Activated naive CD8-positive, alpha-beta T cell (primary cell): ENCODE results near the gene ASPG.

Experiments used
- H3K27ac Mint-ChIP-seq: one replicate; pipeline ENCODE4 v1.8.0; 2021; ENCODE audit warnings: mixed read lengths
- H3K27me3 Mint-ChIP-seq: one replicate; pipeline ENCODE4 v1.8.0; 2021; ENCODE audit warnings: mixed read lengths
- H3K36me3 Mint-ChIP-seq: one replicate; pipeline ENCODE4 v1.8.0; 2021; ENCODE audit warnings: mixed read lengths
- H3K4me1 Mint-ChIP-seq: one replicate; pipeline ENCODE4 v1.8.0; 2021; ENCODE audit warnings: low read depth, mixed read lengths
- H3K4me3 Mint-ChIP-seq: one replicate; pipeline ENCODE4 v1.8.0; 2021; ENCODE audit warnings: mild to moderate bottlenecking, mixed read lengths
- H3K9me3 Mint-ChIP-seq: one replicate; pipeline ENCODE4 v1.8.0; 2021; ENCODE audit warnings: low read depth, mixed read lengths

Gene ASPG

DNA sequence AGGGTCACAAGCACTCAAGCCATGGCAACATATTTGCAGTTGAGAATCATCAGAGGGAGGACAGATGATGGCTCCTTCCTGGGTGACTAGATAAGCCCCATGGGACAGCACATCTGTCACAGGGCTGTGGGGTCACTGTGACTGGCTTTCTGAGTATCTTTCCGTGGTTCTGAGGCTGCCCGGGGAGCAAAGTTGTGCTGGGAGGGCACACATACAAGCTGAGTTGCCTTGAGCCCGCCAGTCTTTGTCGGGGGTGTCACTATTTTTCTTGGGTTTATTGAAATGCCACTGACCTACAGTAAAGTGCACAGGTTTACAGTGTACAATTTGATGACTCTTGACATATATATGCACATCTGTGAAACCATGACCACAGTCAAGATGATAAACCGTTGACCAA lies 35.6 kb downstream of the ASPG start:
- Mint-ChIP-seq H3K9me3 (peaks cover 13% of the 10 kb centered on the region), H3K27ac (no peak overlapping the region), H3K4me1 (no peaks in the 10 kb centered on the region), H3K27me3 (peaks cover 12% of the 10 kb centered on the region), H3K4me3 (no peak overlapping the region), H3K36me3 (peaks cover 7% of the 10 kb centered on the region)

DNA sequence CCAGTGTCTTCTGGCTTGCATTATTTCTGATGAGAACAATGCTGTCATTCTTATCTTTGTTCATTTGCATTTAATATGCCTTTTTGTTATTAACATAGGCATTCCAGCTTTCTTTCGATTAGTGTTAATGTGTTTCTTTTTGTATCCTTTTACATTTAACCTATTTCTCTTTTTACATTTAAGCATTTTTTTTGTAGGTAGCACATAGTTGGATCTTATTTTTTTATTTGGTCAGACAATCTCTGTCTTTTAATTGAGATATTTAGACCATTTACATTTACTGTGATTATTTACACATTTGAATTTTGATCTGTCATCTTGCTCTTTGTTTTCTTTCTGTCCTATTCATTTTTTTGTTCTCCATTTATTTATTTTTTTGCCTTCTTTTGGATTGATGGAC lies 38.4 kb downstream of the ASPG start:
- peaks cover 9% of the 10 kb centered on the region for H3K36me3 Mint-ChIP-seq
- H3K4me1 Mint-ChIP-seq = no peaks in the 10 kb centered on the region
- H3K9me3 Mint-ChIP-seq = peaks cover 16% of the 10 kb centered on the region
- H3K27ac Mint-ChIP-seq = no peak overlapping the region
- H3K4me3 Mint-ChIP-seq = no peak overlapping the region
- peaks cover 19% of the 10 kb centered on the region for H3K27me3 Mint-ChIP-seq

DNA sequence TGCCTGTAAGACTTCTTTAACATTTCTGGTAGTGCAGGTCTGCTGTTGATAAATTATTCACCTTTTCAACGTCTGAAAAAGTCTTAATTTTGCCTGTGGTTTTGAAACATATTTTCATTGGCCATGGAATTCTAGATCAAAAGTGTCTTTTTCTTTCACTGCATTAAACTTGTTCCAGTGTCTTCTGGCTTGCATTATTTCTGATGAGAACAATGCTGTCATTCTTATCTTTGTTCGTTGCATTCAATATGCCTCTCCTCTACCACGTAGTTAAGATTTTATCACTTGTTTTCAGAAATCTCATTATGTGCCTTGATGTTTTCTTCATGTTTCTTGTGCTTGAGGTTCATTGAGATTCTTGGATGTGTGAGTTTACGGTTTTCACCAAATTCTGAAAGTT lies 39.5 kb downstream of the ASPG start:
- Mint-ChIP-seq H3K4me1 (no peaks in the 10 kb centered on the region), H3K9me3 (peaks cover 24% of the 10 kb centered on the region), H3K36me3 (peaks cover 16% of the 10 kb centered on the region), H3K4me3 (no peak overlapping the region), H3K27ac (no peak overlapping the region), H3K27me3 (peaks cover 26% of the 10 kb centered on the region)

DNA sequence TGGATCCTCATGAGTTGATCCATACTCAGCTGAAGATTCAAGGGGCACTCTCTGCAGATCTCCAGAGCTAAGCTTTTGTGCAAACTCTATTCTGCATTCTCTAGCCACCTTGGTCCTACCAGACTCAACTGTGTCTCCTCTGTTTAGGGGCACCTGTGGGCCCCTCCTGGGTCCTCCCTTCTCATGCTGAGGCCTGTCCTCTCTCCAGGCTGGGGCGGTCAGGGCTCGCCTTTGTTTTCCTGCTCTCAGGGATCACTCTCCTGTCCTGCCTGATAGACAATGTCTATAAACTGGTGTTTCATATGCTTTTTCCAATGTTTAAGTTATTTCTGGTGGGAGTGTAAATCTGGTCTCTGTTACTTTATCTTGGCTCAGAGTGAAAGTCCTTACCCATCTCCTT lies 41.3 kb downstream of the ASPG start:
- no peak overlapping the region for H3K27ac Mint-ChIP-seq
- H3K36me3 Mint-ChIP-seq = peaks cover 16% of the 10 kb centered on the region
- H3K4me1 Mint-ChIP-seq = no peaks in the 10 kb centered on the region
- peaks cover 24% of the 10 kb centered on the region for H3K9me3 Mint-ChIP-seq
- peaks cover 30% of the 10 kb centered on the region for H3K27me3 Mint-ChIP-seq
- no peak overlapping the region for H3K4me3 Mint-ChIP-seq

DNA sequence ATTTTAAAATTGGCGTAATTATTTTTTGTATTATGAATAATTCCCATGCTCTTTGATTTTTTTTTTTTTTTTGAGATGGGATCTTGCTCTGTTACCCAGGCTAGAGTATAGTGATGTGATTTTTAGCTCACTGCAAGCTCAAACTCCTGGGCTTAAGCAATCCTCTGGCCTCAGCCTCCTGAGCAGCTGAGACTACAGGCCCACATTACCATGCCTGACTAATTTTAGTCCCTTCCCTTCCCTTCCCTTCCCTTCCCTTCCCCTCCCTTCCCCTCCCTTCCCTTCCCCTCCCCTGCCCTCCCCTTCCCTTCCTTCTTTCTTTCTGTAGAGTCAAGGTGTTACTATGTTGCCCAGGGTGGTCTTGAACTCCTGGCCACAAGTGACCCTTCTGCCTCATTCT lies 43.5 kb downstream of the ASPG start:
- H3K9me3 Mint-ChIP-seq = peaks cover 20% of the 10 kb centered on the region
- no peaks in the 10 kb centered on the region for H3K4me1 Mint-ChIP-seq
- peaks cover 37% of the 10 kb centered on the region for H3K27me3 Mint-ChIP-seq

DNA sequence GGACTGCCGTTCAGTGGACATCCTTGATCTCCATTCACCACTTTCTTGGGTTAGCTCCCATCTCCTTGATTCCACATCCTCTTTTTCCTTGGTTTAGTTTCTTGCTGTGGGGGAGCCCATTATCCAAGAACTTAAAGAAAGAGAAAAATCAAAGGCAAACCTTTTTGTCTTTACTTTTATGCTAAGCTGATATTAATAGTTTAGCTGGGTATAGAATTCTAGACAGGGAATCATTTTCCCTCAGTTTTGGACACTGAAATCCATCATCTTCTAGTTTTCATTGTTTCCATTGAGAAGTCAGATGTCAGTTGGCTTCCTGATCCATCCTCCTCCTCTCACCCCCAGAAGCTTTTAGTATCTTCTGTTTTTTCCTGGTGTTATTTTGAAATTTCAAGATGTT lies 44.1 kb downstream of the ASPG start:
- H3K4me3 Mint-ChIP-seq = no peak overlapping the region
- H3K36me3 Mint-ChIP-seq = peaks cover 13% of the 10 kb centered on the region
- peaks cover 35% of the 10 kb centered on the region for H3K27me3 Mint-ChIP-seq
- H3K27ac Mint-ChIP-seq = no peak overlapping the region
- peaks cover 18% of the 10 kb centered on the region for H3K9me3 Mint-ChIP-seq
- H3K4me1 Mint-ChIP-seq = no peaks in the 10 kb centered on the region

More for the DNA sequence above, 43.5 kb downstream of the ASPG start:
- Mint-ChIP-seq H3K4me3 (no peak overlapping the region), H3K36me3 (peaks cover 13% of the 10 kb centered on the region), H3K27ac (no peak overlapping the region)

DNA sequence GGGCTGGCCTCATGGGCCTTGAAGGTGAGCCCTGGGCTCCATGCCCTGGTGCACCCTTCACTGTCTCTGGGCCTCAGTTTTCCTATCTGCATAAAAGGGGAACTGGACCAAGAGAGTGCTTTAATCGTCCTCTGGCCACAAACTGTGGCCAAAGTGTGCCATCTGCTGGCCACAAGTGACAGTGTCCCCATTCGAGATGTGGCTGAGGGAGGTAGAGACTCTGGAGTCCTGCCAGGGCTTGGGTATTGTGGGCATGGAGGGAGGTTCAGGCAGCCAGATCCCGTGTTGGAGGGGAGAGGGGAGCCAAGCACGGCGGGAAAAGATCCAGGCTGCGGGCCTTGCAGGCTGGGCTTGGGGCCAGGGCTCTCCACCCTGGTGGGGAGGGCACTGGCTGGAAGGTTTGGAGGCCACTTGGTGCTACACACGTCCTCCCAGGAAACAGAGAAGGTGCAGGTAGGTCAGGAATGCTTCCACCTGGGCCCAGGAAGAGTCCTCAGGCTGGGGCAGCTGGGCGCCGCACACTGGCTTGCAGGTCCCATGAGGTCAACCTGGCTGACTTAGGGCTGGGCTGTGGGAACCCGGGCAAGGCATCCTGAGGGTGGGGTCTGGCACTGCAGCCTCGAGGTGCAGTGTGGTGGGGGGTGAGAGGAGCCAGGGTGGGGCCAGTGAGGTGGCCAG lies 45.6 kb downstream of the ASPG start:
- H3K27me3 Mint-ChIP-seq = peaks cover 35% of the 10 kb centered on the region

DNA sequence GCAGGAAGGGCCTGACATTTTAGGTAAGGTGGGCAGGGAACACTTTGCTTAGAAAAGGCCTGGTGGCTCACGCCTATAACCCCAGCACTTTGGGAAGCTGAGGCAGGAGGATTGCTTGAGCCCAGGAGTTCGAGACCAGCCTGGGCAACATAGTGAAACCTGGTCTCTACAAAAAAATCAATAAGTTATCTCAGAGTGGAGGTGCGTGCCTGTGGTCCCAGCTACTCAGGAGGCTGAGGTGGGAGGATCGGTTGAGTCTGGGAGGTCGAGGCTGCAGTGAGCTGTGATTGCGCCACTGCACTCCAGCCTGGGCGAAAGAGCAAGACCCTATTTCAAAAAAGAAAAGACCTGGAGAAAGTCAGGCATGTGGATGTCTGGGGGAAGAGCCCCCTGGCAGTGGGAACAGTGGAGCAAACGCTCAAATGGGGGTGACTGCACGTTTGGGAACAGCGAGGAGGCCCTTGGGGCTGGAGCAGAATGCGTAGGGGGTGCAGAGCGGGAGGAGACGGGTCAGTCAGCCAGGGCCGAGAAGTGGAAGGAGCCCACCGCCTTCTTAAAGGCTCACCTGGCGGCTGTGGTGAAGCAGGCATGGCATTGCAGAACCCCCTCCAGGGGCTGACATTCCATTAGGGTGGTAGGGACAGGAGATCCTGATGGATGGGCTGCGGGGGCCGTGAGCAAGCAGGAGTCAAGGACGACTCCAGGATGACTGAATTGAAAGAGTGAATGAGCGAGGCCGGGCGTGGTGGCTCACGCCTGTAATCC lies 46.6 kb downstream of the ASPG start:
- peaks cover 32% of the 10 kb centered on the region for H3K27me3 Mint-ChIP-seq
- no peak overlapping the region for H3K27ac Mint-ChIP-seq
- peaks cover 5% of the 10 kb centered on the region for H3K4me1 Mint-ChIP-seq
- peaks cover 7% of the 10 kb centered on the region for H3K36me3 Mint-ChIP-seq
- peaks cover 8% of the 10 kb centered on the region for H3K9me3 Mint-ChIP-seq
- H3K4me3 Mint-ChIP-seq = no peak overlapping the region

More for the DNA sequence above, 45.6 kb downstream of the ASPG start:
- no peak overlapping the region for H3K27ac Mint-ChIP-seq
- H3K4me1 Mint-ChIP-seq = no peaks in the 10 kb centered on the region
- H3K4me3 Mint-ChIP-seq = no peak overlapping the region
- H3K9me3 Mint-ChIP-seq = peaks cover 11% of the 10 kb centered on the region
- H3K36me3 Mint-ChIP-seq = peaks cover 9% of the 10 kb centered on the region

DNA sequence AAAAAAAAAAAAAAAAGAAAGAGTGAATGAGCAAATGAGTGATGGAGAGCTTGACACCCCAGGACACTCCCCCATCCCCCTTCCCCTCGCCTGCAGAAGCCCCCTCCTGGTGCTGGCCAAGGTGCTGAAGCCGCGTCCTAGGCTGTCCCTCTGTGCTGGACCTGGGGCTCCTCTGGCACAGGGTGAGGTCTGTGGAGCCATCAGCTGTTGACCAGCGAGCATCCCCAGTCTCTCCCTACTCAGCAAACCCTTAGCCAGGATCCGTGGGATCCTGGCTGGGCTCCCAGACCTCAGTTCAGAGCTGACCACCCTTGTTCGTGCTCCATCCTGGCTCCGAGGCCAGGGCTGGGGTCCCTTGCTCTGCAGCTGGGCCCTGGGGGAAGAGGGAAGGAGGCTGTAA lies 47.5 kb downstream of the ASPG start:
- peaks cover 7% of the 10 kb centered on the region for H3K36me3 Mint-ChIP-seq
- peaks cover 6% of the 10 kb centered on the region for H3K4me1 Mint-ChIP-seq
- H3K4me3 Mint-ChIP-seq = no peak overlapping the region
- H3K27ac Mint-ChIP-seq = no peak overlapping the region
- H3K27me3 Mint-ChIP-seq = peaks cover 30% of the 10 kb centered on the region
- H3K9me3 Mint-ChIP-seq = peaks cover 8% of the 10 kb centered on the region

DNA sequence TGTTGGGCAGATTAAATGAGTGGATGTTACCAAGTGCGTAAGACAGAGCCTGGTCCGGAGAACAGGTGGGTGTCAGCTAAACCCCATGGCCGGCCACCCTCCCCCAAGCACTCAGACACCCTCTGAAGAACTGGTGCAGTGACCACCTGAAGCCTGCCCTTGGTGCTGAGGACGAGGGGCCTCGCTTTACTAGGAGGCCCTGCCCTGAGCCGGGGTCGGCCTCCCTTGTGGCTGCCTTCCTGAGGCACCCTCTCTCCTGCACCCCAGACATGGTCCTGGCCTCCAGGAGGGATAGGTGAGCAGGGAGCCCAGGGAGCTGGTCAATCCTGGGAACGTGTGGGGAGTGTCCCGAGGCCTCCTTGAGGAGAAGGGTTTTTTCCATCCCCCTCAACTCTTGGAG lies 48.0 kb downstream of the ASPG start:
- H3K4me1 Mint-ChIP-seq = peaks cover 6% of the 10 kb centered on the region
- peaks cover 8% of the 10 kb centered on the region for H3K9me3 Mint-ChIP-seq
- peaks cover 7% of the 10 kb centered on the region for H3K36me3 Mint-ChIP-seq
- no peak overlapping the region for H3K4me3 Mint-ChIP-seq
- no peak overlapping the region for H3K27ac Mint-ChIP-seq
- peaks cover 30% of the 10 kb centered on the region for H3K27me3 Mint-ChIP-seq

DNA sequence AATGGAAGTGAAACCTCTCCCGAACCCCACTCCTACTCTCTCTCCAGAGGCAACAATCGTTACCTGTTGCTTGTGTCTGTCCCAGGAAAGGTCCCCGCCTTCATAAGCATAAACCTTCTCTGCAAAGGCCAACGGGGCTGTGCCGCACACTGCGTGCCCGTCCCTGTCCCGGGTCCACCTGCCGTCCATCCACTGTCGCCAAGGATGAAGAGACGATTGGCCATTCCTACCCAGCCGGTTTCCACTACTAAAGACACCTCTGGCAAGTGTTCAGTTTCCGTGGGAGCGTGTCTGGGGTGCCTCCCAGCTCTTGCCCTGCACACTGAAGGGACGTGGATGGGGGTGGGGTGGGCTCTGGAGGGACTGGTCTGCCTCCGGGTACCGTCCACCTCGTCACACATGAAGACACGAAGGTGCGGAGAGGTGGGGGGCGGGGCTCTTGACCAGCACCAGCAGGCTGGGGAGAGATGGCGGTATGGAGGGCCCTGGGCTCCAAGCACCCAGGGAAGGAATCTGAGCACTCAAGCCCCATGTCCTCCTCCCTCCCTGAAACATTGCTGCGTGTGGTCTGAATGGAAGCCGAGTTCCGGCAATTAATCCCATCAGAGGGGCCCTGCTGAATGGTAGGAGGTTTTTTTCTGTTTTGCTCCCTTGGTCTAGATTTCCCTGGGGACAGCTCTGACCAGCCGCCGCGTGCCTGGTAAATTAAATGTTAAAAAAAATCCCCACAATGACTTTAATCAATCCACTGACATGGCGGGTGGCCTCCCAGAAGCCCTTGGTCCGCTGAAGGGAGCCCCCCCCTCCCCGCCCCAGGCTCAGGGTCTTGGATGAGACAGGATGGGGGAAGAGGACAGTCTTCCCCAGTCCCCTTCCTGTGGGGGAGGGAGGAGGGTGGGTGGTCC lies 48.8 kb downstream of the ASPG start:
- H3K36me3 Mint-ChIP-seq = peaks cover 5% of the 10 kb centered on the region
- no peak overlapping the region for H3K27ac Mint-ChIP-seq
- H3K27me3 Mint-ChIP-seq = peaks cover 25% of the 10 kb centered on the region
- H3K4me1 Mint-ChIP-seq = peaks cover 6% of the 10 kb centered on the region
- peaks cover 7% of the 10 kb centered on the region for H3K9me3 Mint-ChIP-seq
- H3K4me3 Mint-ChIP-seq = no peak overlapping the region

DNA sequence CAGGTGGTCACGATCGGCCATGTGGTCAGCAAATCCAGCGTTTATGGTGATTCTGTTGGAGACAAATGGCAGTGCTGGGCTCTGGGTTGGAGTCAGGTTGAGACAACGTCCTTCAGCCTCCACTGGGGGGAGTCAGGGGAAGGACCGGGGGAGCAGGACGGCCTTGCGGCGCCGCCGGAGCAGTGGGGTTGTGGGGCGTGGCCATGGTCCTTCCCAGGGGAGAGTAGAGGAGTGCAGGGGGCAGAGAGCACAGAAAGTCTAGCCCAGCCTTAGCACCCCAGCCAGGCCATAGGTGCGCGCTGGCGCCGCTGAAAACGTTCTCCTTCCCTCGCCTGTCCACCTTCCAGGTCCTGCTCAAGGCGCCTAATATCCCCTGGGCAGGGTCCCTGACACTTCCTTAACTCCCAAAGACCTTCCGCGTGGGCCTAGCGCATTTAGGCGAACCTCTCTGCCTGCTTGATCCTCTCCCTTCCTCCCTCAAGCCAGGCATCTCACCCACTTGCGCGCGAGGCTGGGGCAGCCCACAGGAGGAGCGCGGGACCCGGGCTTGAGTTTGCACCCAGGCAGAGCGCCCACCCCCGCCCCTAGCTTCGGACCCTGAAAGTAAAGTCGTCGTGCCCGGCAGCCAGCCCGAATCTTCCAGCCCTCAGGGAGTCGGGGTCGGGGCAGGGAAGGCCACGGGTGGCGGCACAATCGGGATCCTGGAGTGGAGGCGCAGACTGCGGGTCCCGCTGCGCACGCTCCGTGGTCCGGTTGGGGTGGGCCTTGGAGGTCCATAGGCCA lies 49.8 kb downstream of the ASPG start:
- Mint-ChIP-seq H3K4me1 (peaks cover 6% of the 10 kb centered on the region), H3K27ac (no peak overlapping the region), H3K27me3 (peaks cover 20% of the 10 kb centered on the region), H3K4me3 (peak overlapping the region; percentile 42), H3K36me3 (no peaks in the 10 kb centered on the region), H3K9me3 (no peaks in the 10 kb centered on the region)

DNA sequence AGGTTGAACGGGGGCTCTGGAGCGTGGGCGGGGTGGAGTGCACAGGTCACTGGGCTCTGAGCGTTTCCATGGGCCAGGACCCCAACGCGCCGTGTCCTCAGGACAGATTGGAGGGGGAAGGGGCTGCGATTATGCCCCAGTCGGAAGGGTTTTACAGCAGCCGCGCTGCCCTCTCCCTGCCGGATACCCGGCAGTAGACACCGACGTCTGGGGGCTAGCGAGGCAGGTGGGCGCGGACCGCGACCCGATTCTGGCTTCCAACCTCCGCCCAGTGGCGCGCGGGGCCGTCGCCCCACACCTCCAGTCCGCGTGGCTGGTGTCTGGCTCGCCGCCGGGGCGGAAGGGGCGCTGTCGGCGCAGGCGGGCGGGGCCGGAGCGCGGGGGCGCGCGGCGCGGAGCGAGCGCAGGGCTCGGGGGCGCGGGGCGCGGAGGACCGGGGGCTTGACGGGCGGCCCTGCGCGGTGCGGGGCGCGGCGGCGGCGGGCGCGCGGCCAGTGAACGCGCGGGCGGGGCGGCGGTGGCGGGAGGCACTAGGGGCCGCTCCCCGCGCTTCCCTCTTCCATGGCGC lies 50.5 kb downstream of the ASPG start:
- Mint-ChIP-seq H3K4me3 (peak overlapping the region; percentile 42), H3K27ac (no peak overlapping the region), H3K27me3 (peaks cover 19% of the 10 kb centered on the region), H3K9me3 (no peaks in the 10 kb centered on the region), H3K36me3 (no peaks in the 10 kb centered on the region), H3K4me1 (peaks cover 6% of the 10 kb centered on the region)
